ENCODE data around the gene TIMM17A.

GRCh38 chr1:201942129-201942495 is 13.2 kb upstream of the TIMM17A start:
- TF ChIP-seq POLR2A (IDR thresholded peaks at IDR 0.05; ENCODE audit: low read depth, low read length) (no peak), POLR2AphosphoS5 (IDR thresholded peaks at IDR 0.05; ENCODE audit: low read depth, low read length) (no peak), PAX5 (IDR thresholded peaks at IDR 0.05; ENCODE audit: insufficient read depth, low read length, severe bottlenecking) (no peak)

Data from GM12891 (cell line).